ENCODE results near the gene PTGER4. TPM values are rescaled to one million over a fixed set of nuclear protein-coding genes. Genes with fewer than 3 reads are reported as not detected.
A peak's percentile ranks its signal among the peaks of the same experiment; 100 is the strongest.
"Not testable (repeated sequence)": the region's sequence is repeated elsewhere in the genome, so short reads cannot be mapped to it uniquely, and the experiment has no call there.

The PTGER4 gene
- total RNA-seq, 1 donor from 2014 or later = 8.0 TPM

DNA sequence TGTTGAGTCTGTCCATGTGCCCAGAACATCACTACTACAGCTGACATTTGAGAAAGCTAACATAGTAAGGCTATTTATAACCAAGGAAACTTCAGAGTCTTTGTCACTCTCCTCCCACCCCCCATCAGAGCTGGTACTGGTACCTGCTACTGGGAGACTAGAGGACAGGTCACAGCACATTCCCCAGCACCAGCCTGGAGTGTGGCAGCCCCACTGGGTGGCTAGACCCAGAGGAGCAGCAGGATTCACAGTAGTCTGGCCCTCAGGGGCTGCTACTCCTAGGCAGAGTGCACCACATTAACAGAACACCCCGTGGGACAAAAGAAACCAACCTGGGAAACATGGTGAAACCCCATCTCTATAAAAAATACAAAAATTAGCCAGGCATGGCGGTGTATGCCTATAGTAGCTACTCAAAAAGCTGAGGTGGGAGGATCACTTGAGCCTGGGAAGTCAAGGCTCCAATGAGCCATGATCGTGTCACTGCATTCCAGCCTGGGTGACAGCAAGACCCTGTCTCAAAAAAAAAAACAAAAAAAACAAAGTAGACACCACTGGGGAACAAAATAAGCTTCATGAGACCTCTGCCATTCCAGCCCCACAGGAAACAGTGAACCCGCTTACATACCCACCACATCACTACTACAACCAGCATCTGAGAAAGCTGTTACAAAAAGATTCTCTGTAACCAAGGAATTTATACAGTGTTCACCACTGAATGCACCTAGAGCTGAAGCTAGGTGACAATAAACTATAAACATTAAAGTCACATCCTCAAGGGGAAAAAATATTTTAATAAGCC, 26.3 kb upstream of the PTGER4 start:
- Mint-ChIP-seq H3K4me3 (no peak overlapping the region), H3K36me3 (no peaks in the 10 kb centered on the region), H3K9me3 (no peaks in the 10 kb centered on the region), H3K27me3 (peaks cover 3% of the 10 kb centered on the region), H3K27ac (peak overlapping the region; percentile 64), H3K4me1 (ENCODE audit: unreplicated experiment) (peaks cover 9% of the 10 kb centered on the region)
- DNase-seq (ENCODE audit: extremely low spot score, unreplicated experiment) = no peak
- TF ChIP-seq, protein P1, sequence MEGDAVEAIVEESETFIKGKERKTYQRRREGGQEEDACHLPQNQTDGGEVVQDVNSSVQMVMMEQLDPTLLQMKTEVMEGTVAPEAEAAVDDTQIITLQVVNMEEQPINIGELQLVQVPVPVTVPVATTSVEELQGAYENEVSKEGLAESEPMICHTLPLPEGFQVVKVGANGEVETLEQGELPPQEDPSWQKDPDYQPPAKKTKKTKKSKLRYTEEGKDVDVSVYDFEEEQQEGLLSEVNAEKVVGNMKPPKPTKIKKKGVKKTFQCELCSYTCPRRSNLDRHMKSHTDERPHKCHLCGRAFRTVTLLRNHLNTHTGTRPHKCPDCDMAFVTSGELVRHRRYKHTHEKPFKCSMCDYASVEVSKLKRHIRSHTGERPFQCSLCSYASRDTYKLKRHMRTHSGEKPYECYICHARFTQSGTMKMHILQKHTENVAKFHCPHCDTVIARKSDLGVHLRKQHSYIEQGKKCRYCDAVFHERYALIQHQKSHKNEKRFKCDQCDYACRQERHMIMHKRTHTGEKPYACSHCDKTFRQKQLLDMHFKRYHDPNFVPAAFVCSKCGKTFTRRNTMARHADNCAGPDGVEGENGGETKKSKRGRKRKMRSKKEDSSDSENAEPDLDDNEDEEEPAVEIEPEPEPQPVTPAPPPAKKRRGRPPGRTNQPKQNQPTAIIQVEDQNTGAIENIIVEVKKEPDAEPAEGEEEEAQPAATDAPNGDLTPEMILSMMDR (conservative IDR thresholded peaks at IDR 0.05) = no peak

DNA sequence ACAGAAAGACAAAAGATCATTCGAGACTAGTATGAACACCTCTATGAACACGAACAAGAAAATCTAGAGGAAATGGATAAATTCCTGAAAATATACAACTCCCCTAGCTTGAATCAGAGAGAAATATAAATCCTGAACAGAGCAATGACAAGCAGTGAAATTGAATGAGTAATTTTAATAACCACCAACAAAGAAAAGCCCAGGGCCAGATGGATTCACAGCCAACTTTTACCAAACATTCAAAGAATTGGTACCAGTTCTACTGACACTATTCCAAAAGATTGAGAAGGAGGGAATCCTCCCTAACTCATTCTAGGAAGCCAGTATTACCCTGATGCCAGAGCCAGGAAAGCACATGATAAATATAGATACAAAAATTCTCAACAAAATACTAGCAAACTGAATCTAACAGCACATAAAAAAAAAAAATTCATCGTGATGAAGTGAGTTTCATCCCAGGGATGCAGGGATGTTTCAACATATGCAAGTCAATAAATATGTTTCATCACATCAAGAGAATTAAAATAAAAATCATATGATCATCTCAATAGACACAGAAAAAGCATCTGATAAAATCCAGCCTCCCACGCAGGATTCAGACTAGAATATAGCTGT, 25.2 kb upstream of the PTGER4 start:
- H3K27ac Mint-ChIP-seq = no peak overlapping the region
- H3K9me3 Mint-ChIP-seq = no peaks in the 10 kb centered on the region
- TF ChIP-seq, protein P1 (conservative IDR thresholded peaks at IDR 0.05) = no peak
- H3K4me3 Mint-ChIP-seq = no peak overlapping the region
- no peaks in the 10 kb centered on the region for H3K36me3 Mint-ChIP-seq
- H3K27me3 Mint-ChIP-seq = peaks cover 10% of the 10 kb centered on the region
- H3K4me1 Mint-ChIP-seq (ENCODE audit: unreplicated experiment) = peaks cover 9% of the 10 kb centered on the region
- no peak for DNase-seq (ENCODE audit: extremely low spot score, unreplicated experiment)

GRCh38 chr5:40655138-40655537, 24.6 kb upstream of the PTGER4 start:
- DNase-seq (ENCODE audit: extremely low spot score, unreplicated experiment) = no peak
- H3K36me3 Mint-ChIP-seq = no peaks in the 10 kb centered on the region
- H3K27me3 Mint-ChIP-seq = peaks cover 11% of the 10 kb centered on the region
- TF ChIP-seq, protein P1 (conservative IDR thresholded peaks at IDR 0.05) = no peak
- H3K4me3 Mint-ChIP-seq = no peak overlapping the region
- peaks cover 5% of the 10 kb centered on the region for H3K4me1 Mint-ChIP-seq (ENCODE audit: unreplicated experiment)
- no peak overlapping the region for H3K27ac Mint-ChIP-seq
- no peaks in the 10 kb centered on the region for H3K9me3 Mint-ChIP-seq

DNA sequence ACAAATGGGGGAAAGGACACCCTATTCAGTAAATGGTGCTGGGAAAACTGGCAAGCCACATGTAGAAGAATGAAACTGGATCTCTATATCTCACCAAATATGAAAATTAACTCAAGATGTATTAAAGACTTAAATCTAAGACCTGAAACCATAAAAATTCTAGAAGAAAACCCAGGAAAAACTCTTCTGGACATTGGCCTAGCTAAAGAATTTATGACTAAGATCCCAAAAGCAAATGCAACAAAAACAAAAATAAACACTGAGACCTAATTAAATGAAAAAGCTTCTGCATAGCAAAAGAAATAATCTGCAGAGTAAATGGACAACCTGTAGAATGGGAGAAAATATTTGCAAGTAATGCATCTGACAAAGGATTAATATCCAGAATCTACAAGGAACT, 23.6 kb upstream of the PTGER4 start:
- not testable (repeated sequence) for H3K4me3 Mint-ChIP-seq; H3K9me3 Mint-ChIP-seq; H3K36me3 Mint-ChIP-seq; DNase-seq (ENCODE audit: extremely low spot score, unreplicated experiment); H3K4me1 Mint-ChIP-seq (ENCODE audit: unreplicated experiment); H3K27ac Mint-ChIP-seq
- peaks cover 11% of the 10 kb centered on the region for H3K27me3 Mint-ChIP-seq

GRCh38 chr5:40656766-40657165, 22.9 kb upstream of the PTGER4 start:
- no peak for DNase-seq (ENCODE audit: extremely low spot score, unreplicated experiment)
- no peaks in the 10 kb centered on the region for H3K9me3 Mint-ChIP-seq
- H3K27me3 Mint-ChIP-seq = peaks cover 11% of the 10 kb centered on the region
- H3K36me3 Mint-ChIP-seq = no peaks in the 10 kb centered on the region
- H3K4me3 Mint-ChIP-seq = no peak overlapping the region
- TF ChIP-seq, protein P1 (conservative IDR thresholded peaks at IDR 0.05) = no peak
- H3K4me1 Mint-ChIP-seq (ENCODE audit: unreplicated experiment) = peaks cover 5% of the 10 kb centered on the region
- H3K27ac Mint-ChIP-seq = no peak overlapping the region

DNA sequence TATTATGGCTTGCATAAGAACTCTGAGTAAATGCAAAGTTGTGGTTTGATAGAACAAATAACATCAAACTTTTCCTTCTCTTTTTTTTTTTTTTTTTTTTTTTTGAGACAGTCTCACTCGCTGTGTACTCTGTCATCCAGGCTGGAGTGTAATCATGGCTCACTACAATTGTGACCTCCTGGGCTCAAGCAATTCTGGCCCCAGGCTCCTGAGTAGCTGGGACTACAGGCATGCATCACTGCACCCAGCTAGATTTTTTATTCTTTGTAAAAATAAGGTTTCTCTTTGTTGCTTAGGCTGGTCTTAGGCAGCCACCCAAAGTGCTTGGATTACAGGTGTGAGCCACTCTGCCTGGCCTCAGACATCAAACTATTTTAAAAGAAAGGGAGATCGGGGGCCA, 19.0 kb upstream of the PTGER4 start:
- Mint-ChIP-seq H3K4me3 (no peak overlapping the region), H3K9me3 (no peaks in the 10 kb centered on the region), H3K36me3 (no peaks in the 10 kb centered on the region), H3K27ac (no peak overlapping the region), H3K27me3 (peaks cover 8% of the 10 kb centered on the region), H3K4me1 (ENCODE audit: unreplicated experiment) (no peaks in the 10 kb centered on the region)
- TF ChIP-seq, protein P1 (conservative IDR thresholded peaks at IDR 0.05) = no peak
- DNase-seq (ENCODE audit: extremely low spot score, unreplicated experiment) = no peak

Data from type B pancreatic cell (in vitro differentiated cells).